GM23338 (cell line): ENCODE measurements around the gene CLCNKA. TPM values are rescaled to one million over a fixed set of nuclear protein-coding genes. Genes with fewer than 3 reads are reported as not detected.
A peak's percentile ranks its signal among the peaks of the same experiment; 100 is the strongest.
"Not testable (repeated sequence)": the region's sequence is repeated elsewhere in the genome, so short reads cannot be mapped to it uniquely, and the experiment has no call there.

Source experiments
- ATAC-seq: fragments of 200-7000 bp; cut with Tn5 transposase; 3 replicates; pipeline ENCODE4 v1.9.1; 2020
- DNase-seq: peaks from one replicate; pipeline ENCODE4 v3.0.0-alpha.2; 2015; ENCODE audit warnings: low spot score
- H2AFZ ChIP-seq: fragments of 200-600 bp; sonication (generic); 2 replicates; pipeline ENCODE4 v1.8.0; 2016; ENCODE audit warnings: antibody characterized with exemption, mild to moderate bottlenecking, moderate library complexity
- H3F3A ChIP-seq: fragments of 200-600 bp; sonication (generic); replicated peaks from 2 replicates; pipeline ENCODE4 v1.8.0; 2017; ENCODE audit warnings: antibody characterized with exemption, mixed run types, low read depth
- H3K27ac ChIP-seq: fragments of 200-600 bp; sonication (generic); 2 replicates; pipeline ENCODE4 v1.6.1; 2016; ENCODE audit warnings: low read depth
- H3K27me3 ChIP-seq: fragments of 200-600 bp; sonication (generic); 2 replicates; pipeline ENCODE4 v1.8.0; 2016; ENCODE audit warnings: mild to moderate bottlenecking, mixed run types, moderate library complexity; ENCODE audit not compliant: insufficient read depth
- H3K36me3 ChIP-seq: fragments of 200-600 bp; sonication (generic); 2 replicates; pipeline ENCODE4 v1.8.0; 2016; ENCODE audit warnings: mild to moderate bottlenecking; ENCODE audit not compliant: insufficient read depth
- H3K4me1 ChIP-seq: fragments of 200-600 bp; sonication (generic); 2 replicates; pipeline ENCODE4 v1.8.0; 2016; ENCODE audit warnings: mild to moderate bottlenecking, moderate library complexity; ENCODE audit not compliant: insufficient read depth
- H3K4me2 ChIP-seq: fragments of 200-600 bp; sonication (generic); 2 replicates; pipeline ENCODE4 v1.7.1; 2017; ENCODE audit warnings: mixed run types
- H3K4me3 ChIP-seq: fragments of 200-600 bp; sonication (generic); 2 replicates; pipeline ENCODE4 v1.6.1; 2016; ENCODE audit warnings: mixed run types
- H3K79me2 ChIP-seq: fragments of 200-600 bp; sonication (generic); replicated peaks from 2 replicates; pipeline ENCODE4 v1.8.0; 2017; ENCODE audit warnings: mild to moderate bottlenecking; ENCODE audit not compliant: insufficient read depth
- H3K9me2 ChIP-seq: fragments of 200-600 bp; sonication (generic); 2 replicates; pipeline ENCODE4 v1.8.0; 2017; ENCODE audit not compliant: insufficient read depth
- H4K20me1 ChIP-seq: fragments of 200-600 bp; sonication (generic); replicated peaks from 2 replicates; pipeline ENCODE4 v1.8.0; 2017; ENCODE audit warnings: mild to moderate bottlenecking; ENCODE audit not compliant: insufficient read depth
- H3K27ac Mint-ChIP-seq: 2 replicates; pipeline ENCODE4 v1.8.0; 2020; ENCODE audit warnings: inconsistent platforms, mild to moderate bottlenecking, moderate library complexity, mixed read lengths
- H3K27me3 Mint-ChIP-seq: 3 replicates; pipeline ENCODE4 v1.8.0; 2022; ENCODE audit warnings: low read depth, mild to moderate bottlenecking, moderate library complexity, mixed read lengths, inconsistent platforms; ENCODE audit not compliant: insufficient read depth, poor library complexity
- H3K36me3 Mint-ChIP-seq: 3 replicates; pipeline ENCODE4 v1.8.0; 2021; ENCODE audit warnings: low read depth, mild to moderate bottlenecking, inconsistent platforms, moderate library complexity, mixed read lengths
- H3K4me1 Mint-ChIP-seq: 3 replicates; pipeline ENCODE4 v1.8.0; 2020; ENCODE audit warnings: mild to moderate bottlenecking, inconsistent platforms, mixed read lengths
- H3K4me3 Mint-ChIP-seq: 3 replicates; pipeline ENCODE4 v1.8.0; 2021; ENCODE audit warnings: moderate library complexity, mild to moderate bottlenecking, inconsistent platforms, mixed read lengths
- H3K9me3 Mint-ChIP-seq: 3 replicates; pipeline ENCODE4 v1.8.0; 2020; ENCODE audit warnings: moderate library complexity, mild to moderate bottlenecking, inconsistent platforms, mixed read lengths
- CREB1 ChIP-seq: fragments of 250-450 bp; sonication (Bioruptor Pico); IDR thresholded peaks from 2 replicates; pipeline ENCODE4 v1.5.0; 2020; ENCODE audit warnings: low read depth, mild to moderate bottlenecking, moderate library complexity
- EZH2phosphoT487 ChIP-seq: fragments of 200-600 bp; sonication (generic); IDR thresholded peaks from one replicate; pipeline ENCODE4 v1.8.1; 2018; ENCODE audit warnings: antibody characterized with exemption; ENCODE audit not compliant: unreplicated experiment
- STAT1 ChIP-seq: IDR thresholded peaks from one replicate; pipeline ENCODE4 v1.6.1; 2016; ENCODE audit warnings: antibody characterized with exemption; ENCODE audit not compliant: unreplicated experiment
- polyA plus RNA-seq: library from polyadenylated mRNA; unstranded; fragments of >200 nt; fragmentation: Nextera tagmentation; extraction: Ambion mirVana; gene quantifications from 2 replicates; pipeline ENCODE4 v1.2.1, GENCODE V29; 2016
- total RNA-seq: library from RNA; depleted of rRNA; stranded (reverse); fragments of >200 nt; shearing (Covaris generic); gene quantifications from 2 replicates; pipeline ENCODE4 v1.2.3, GENCODE V29; 2014
- TF ChIP-seq, protein P1 (sequence below), 2 experiments: fragments of 200-600 bp in 1 of 2; sonication (generic) in 1 of 2; conservative IDR thresholded peaks; 2 replicates each; pipeline versions ENCODE4 v1.5.1 to v1.6.1; 2016 to 2017; ENCODE audit warnings: antibody characterized with exemption in 2 of 2, low read depth in 2 of 2, mild to moderate bottlenecking in 2 of 2, moderate library complexity in 1 of 2
- TF ChIP-seq, protein P2 (sequence below): IDR thresholded peaks from 2 replicates; pipeline ENCODE4 v1.6.1; 2016; ENCODE audit warnings: antibody characterized with exemption

CLCNKA gene
- total and polyA plus RNA-seq, 2 experiments from 2014 or later, result 0.59 to 0.76 TPM

DNA sequence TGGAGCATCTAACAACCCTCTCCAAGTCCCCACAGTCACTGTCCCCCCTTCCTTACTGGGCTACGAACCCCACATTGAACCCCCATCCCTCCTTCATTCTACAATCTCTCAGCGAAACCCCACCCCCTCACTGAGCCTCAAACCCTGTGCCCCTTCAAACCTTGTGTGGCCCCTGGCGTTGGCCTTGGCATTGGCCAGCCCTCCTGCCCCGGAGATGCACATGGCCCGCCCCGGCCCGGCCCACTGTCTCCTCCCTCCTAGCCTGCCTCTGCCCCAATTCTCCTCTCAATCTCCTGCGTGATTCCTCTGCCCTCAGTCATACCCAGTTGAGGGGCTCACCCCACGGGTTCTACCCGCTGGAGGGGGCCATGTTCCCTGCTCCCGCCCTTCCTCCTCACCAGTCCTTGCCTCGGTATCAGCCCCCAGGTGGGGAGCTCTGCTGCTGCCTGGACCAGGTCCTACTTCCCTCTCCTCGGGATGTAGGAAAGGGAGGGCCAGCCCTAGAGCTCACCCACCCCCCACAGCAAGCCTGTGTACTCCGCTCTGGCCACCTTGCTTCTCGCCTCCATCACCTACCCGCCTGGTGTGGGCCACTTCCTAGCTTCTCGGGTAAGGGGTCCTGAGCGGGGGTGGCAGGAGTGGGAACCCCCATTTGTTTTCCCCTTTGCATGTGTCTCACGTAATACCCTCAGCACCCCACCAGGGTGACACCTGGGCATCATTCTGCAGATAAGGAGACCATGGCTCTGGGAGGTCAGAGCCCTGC is 6.6 kb downstream of the CLCNKA start:
- Histone ChIP-seq H3K4me1 (peaks cover 14% of the 10 kb centered on the region), H3K9me2 (no peaks in the 10 kb centered on the region), H3F3A (no peaks in the 10 kb centered on the region), H3K4me3 (no peak overlapping the region), H2AFZ (no peak overlapping the region), H3K79me2 (no peaks in the 10 kb centered on the region), H4K20me1 (no peaks in the 10 kb centered on the region), H3K27me3 (no peaks in the 10 kb centered on the region), H3K36me3 (no peaks in the 10 kb centered on the region), H3K27ac (no peak overlapping the region), H3K4me2 (no peak overlapping the region)
- Mint-ChIP-seq H3K27ac (no peak overlapping the region), H3K9me3 (no peaks in the 10 kb centered on the region), H3K4me1 (peaks cover 18% of the 10 kb centered on the region), H3K4me3 (no peak overlapping the region), H3K36me3 (no peaks in the 10 kb centered on the region), H3K27me3 (peaks cover 17% of the 10 kb centered on the region)
- TF ChIP-seq, protein P1, sequence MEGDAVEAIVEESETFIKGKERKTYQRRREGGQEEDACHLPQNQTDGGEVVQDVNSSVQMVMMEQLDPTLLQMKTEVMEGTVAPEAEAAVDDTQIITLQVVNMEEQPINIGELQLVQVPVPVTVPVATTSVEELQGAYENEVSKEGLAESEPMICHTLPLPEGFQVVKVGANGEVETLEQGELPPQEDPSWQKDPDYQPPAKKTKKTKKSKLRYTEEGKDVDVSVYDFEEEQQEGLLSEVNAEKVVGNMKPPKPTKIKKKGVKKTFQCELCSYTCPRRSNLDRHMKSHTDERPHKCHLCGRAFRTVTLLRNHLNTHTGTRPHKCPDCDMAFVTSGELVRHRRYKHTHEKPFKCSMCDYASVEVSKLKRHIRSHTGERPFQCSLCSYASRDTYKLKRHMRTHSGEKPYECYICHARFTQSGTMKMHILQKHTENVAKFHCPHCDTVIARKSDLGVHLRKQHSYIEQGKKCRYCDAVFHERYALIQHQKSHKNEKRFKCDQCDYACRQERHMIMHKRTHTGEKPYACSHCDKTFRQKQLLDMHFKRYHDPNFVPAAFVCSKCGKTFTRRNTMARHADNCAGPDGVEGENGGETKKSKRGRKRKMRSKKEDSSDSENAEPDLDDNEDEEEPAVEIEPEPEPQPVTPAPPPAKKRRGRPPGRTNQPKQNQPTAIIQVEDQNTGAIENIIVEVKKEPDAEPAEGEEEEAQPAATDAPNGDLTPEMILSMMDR (conservative IDR thresholded peaks at IDR 0.05; ENCODE audit: low read depth in 2 of 2), result 0 out of 4 replicates have a peak, but pooled peaks of 1 of the 2 experiments have one; percentile 7
- TF ChIP-seq, protein P2, sequence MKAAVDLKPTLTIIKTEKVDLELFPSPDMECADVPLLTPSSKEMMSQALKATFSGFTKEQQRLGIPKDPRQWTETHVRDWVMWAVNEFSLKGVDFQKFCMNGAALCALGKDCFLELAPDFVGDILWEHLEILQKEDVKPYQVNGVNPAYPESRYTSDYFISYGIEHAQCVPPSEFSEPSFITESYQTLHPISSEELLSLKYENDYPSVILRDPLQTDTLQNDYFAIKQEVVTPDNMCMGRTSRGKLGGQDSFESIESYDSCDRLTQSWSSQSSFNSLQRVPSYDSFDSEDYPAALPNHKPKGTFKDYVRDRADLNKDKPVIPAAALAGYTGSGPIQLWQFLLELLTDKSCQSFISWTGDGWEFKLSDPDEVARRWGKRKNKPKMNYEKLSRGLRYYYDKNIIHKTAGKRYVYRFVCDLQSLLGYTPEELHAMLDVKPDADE, result no peak
- DNase-seq, result no peak
- no peak for ATAC-seq

DNA sequence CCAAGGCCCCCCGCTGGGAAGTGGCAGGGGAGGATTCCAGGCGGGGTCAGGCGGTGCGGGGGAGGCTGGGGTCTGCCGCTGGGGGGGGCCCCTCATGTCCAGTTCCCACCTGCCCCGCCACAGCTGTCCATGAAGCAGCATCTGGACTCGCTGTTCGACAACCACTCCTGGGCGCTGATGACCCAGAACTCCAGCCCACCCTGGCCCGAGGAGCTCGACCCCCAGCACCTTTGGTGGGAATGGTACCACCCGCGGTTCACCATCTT is 7.1 kb downstream of the CLCNKA start:
- not testable (repeated sequence) for H3K4me2 ChIP-seq, H3K36me3 ChIP-seq, H3K27me3 ChIP-seq, H3K27ac ChIP-seq, H3K4me3 Mint-ChIP-seq, H3K4me3 ChIP-seq, DNase-seq, H2AFZ ChIP-seq, ATAC-seq, H3K36me3 Mint-ChIP-seq, H3K27ac Mint-ChIP-seq, H4K20me1 ChIP-seq, H3K79me2 ChIP-seq, H3K9me3 Mint-ChIP-seq, H3K9me2 ChIP-seq, H3F3A ChIP-seq
- Mint-ChIP-seq H3K27me3 (peaks cover 15% of the 10 kb centered on the region), H3K4me1 (peaks cover 18% of the 10 kb centered on the region)
- H3K4me1 ChIP-seq, result peaks cover 14% of the 10 kb centered on the region

DNA sequence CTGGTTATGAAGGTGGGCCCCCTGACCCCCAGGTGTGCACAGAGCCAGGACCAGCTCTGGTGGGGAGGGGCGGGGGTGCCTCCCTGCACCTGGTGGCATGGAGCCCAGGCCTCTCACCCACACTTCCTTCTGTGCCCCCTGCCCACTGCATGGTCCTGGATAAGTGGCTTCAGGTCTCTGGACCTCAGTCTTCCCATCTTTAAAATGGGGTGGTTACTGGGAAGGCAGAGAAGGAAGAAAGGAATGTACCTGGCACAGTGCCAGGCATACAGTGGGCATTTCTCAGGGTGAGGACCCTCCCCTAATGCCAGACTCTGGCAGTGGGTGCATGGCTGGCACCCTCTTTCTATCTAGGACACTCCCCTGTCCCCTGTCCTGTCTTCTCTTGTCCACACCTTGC is 7.5 kb downstream of the CLCNKA start:
- Mint-ChIP-seq H3K4me3 (no peak overlapping the region), H3K36me3 (no peaks in the 10 kb centered on the region), H3K9me3 (no peaks in the 10 kb centered on the region), H3K4me1 (peaks cover 18% of the 10 kb centered on the region), H3K27ac (no peak overlapping the region), H3K27me3 (peaks cover 12% of the 10 kb centered on the region)
- H4K20me1 ChIP-seq, result no peaks in the 10 kb centered on the region
- no peaks in the 10 kb centered on the region for H3K79me2 ChIP-seq
- no peaks in the 10 kb centered on the region for H3F3A ChIP-seq
- no peak overlapping the region for H2AFZ ChIP-seq
- no peak overlapping the region for H3K27ac ChIP-seq
- no peak for DNase-seq
- H3K27me3 ChIP-seq, result no peaks in the 10 kb centered on the region
- no peaks in the 10 kb centered on the region for H3K36me3 ChIP-seq
- no peak overlapping the region for H3K4me3 ChIP-seq
- no peak for TF ChIP-seq EZH2phosphoT487
- TF ChIP-seq CREB1 (CRISPR knock-in tag), result no peak
- no peak for TF ChIP-seq STAT1
- peaks cover 14% of the 10 kb centered on the region for H3K4me1 ChIP-seq
- ATAC-seq, result no peak
- H3K4me2 ChIP-seq, result no peak overlapping the region
- no peaks in the 10 kb centered on the region for H3K9me2 ChIP-seq
